Activated CD8-positive, alpha-beta T cell treated with anti-CD3 and anti-CD28 coated beads for 36 hours (primary cell): ENCODE data around the gene NXN. TPM values are rescaled to one million over a fixed set of nuclear protein-coding genes. Genes with fewer than 3 reads are reported as not detected.
"Not testable (repeated sequence)": the region's sequence is repeated elsewhere in the genome, so short reads cannot be mapped to it uniquely, and the experiment has no call there.

Experiments used
- ATAC-seq: fragments of 200-7000 bp; cut with Tn5 transposase; one replicate; pipeline ENCODE4 v1.10.0; 2021; ENCODE audit warnings: mild to moderate bottlenecking, moderate library complexity
- CTCF ChIA-PET: fragments of 350-600 bp; sonication (Branson Sonifier 250); formaldehyde crosslinking; loops from one replicate; lab custom pipeline; 2021; ENCODE audit warnings: antibody characterized with exemption; lab: Charles Lee
- POLR2A ChIA-PET: fragments of 350-600 bp; sonication (Branson Sonifier 250); formaldehyde crosslinking; loops from one replicate; lab custom pipeline; 2021; ENCODE audit warnings: antibody characterized with exemption; lab: Charles Lee
- DNase-seq: peaks from one replicate; pipeline ENCODE4 v3.0.0-alpha.2; 2020
- H3K27ac Mint-ChIP-seq: one replicate; pipeline ENCODE4 v1.8.0; 2021; ENCODE audit warnings: mild to moderate bottlenecking, mixed read lengths
- H3K27me3 Mint-ChIP-seq: one replicate; pipeline ENCODE4 v1.8.0; 2021; ENCODE audit warnings: mixed read lengths
- H3K36me3 Mint-ChIP-seq: one replicate; pipeline ENCODE4 v1.8.0; 2021; ENCODE audit warnings: low read depth, mixed read lengths
- H3K4me1 Mint-ChIP-seq: one replicate; pipeline ENCODE4 v1.8.0; 2021; ENCODE audit warnings: low read depth, mixed read lengths
- H3K4me3 Mint-ChIP-seq: one replicate; pipeline ENCODE4 v1.8.0; 2021; ENCODE audit warnings: mild to moderate bottlenecking, moderate library complexity, mixed read lengths
- H3K9me3 Mint-ChIP-seq: one replicate; pipeline ENCODE4 v1.8.0; 2021; ENCODE audit warnings: mixed read lengths
- CTCF ChIP-seq: fragments of 200-600 bp; IDR thresholded peaks from one replicate; pipeline ENCODE4 v1.8.0; 2022; ENCODE audit warnings: antibody characterized with exemption, mild to moderate bottlenecking
- intact Hi-C: fragments of 100-400 bp; cut with micrococcal nuclease; formaldehyde crosslinking; loops from one replicate; pipeline ENCODE4 v1.10.0; 2022
- total RNA-seq, 2 experiments: library from RNA; stranded (reverse); gene quantifications; one replicate each; pipeline ENCODE4 v1.2.3, GENCODE V29; 2021

NXN gene
- total RNA-seq, 2 experiments from 2014 or later, result 1.2 to 1.4 TPM

GRCh38 chr17:806781-807522 lies 172.6 kb downstream of the NXN start:
- ATAC-seq (no peak), DNase-seq (no peak)
- Mint-ChIP-seq H3K36me3 (no peaks in the 10 kb centered on the region), H3K4me3 (no peak overlapping the region), H3K9me3 (no peaks in the 10 kb centered on the region), H3K27me3 (no peaks in the 10 kb centered on the region), H3K4me1 (no peaks in the 10 kb centered on the region), H3K27ac (no peak overlapping the region)
- ChIA-PET POLR2A (no interaction called here), CTCF (no interaction called here)
- intact Hi-C loops, result no loop called here
- TF ChIP-seq CTCF, result no peak

GRCh38 chr17:806346-806745 lies 173.2 kb downstream of the NXN start:
- ChIA-PET POLR2A (no interaction called here), CTCF (no interaction called here)
- intact Hi-C loops, result no loop called here
- Mint-ChIP-seq H3K27me3 (no peaks in the 10 kb centered on the region), H3K27ac (no peak overlapping the region), H3K4me3 (no peak overlapping the region), H3K9me3 (no peaks in the 10 kb centered on the region), H3K4me1 (no peaks in the 10 kb centered on the region), H3K36me3 (no peaks in the 10 kb centered on the region)
- ATAC-seq (no peak), DNase-seq (no peak)
- no peak for TF ChIP-seq CTCF

- intact Hi-C loops, H3K4me1 Mint-ChIP-seq, H3K4me3 Mint-ChIP-seq, H3K36me3 Mint-ChIP-seq, DNase-seq, CTCF ChIA-PET, H3K27ac Mint-ChIP-seq, H3K9me3 Mint-ChIP-seq, ATAC-seq, POLR2A ChIA-PET, H3K27me3 Mint-ChIP-seq: not testable (repeated sequence)
These were observed 173.7 kb downstream of the NXN start for GRCh38 chr17:805886-806285.

- no peak for TF ChIP-seq CTCF
- CTCF ChIA-PET, result interaction anchor here (1.1 to 1.6 kb wide), 2 partner anchors 9 to 10 kb away, joined by 3 read pairs; no protein-coding TSS in a partner anchor
- Mint-ChIP-seq H3K36me3 (no peaks in the 10 kb centered on the region), H3K4me3 (no peak overlapping the region), H3K4me1 (no peaks in the 10 kb centered on the region), H3K27me3 (no peaks in the 10 kb centered on the region), H3K27ac (no peak overlapping the region), H3K9me3 (no peaks in the 10 kb centered on the region)
- ATAC-seq (no peak), DNase-seq (no peak)
- POLR2A ChIA-PET, result no interaction called here
- intact Hi-C loops, result no loop called here
These were observed 174.8 kb downstream of the NXN start for GRCh38 chr17:804541-805435.

GRCh38 chr17:802901-803881 lies 176.4 kb downstream of the NXN start:
- Mint-ChIP-seq H3K4me3 (no peak overlapping the region), H3K27ac (no peak overlapping the region), H3K9me3 (no peaks in the 10 kb centered on the region), H3K27me3 (no peaks in the 10 kb centered on the region), H3K36me3 (no peaks in the 10 kb centered on the region), H3K4me1 (no peaks in the 10 kb centered on the region)
- intact Hi-C loops, result no loop called here
- POLR2A ChIA-PET, result no interaction called here
- CTCF ChIA-PET, result no interaction called here
- DNase-seq (no peak), ATAC-seq (no peak)
- no peak for TF ChIP-seq CTCF
